HEK293 (cell line): ENCODE measurements around the gene CRYBG2.

ENCODE experiments used
- CTCF ChIA-PET: fragments of 350-600 bp; formaldehyde crosslinking; extraction: SDS; loops from one replicate; lab custom pipeline; 2021; ENCODE audit warnings: antibody characterized with exemption; lab: Yijun Ruan, JAX
- POLR2A ChIA-PET: fragments of 300-600 bp; formaldehyde crosslinking; extraction: SDS; loops from one replicate; lab custom pipeline; 2020; ENCODE audit warnings: antibody characterized with exemption, inconsistent platforms; lab: Yijun Ruan, JAX
- H3K27ac ChIP-seq: fragments of 200-500 bp; sonication (Bioruptor generic); 2 replicates; pipeline ENCODE4 v1.5.1; 2014; ENCODE audit warnings: low read depth, low read length, control low read depth, inconsistent platforms; ENCODE audit errors: extremely low read depth
- H3K36me3 ChIP-seq, 2 experiments: fragments of 200-500 bp in 1 of 2; sonication (Bioruptor generic) in 1 of 2; 1 replicate in 1 of 2; 2 replicates in 1 of 2; pipeline ENCODE4 v1.5.1; 2014 to 2017; ENCODE audit warnings: inconsistent platforms in 2 of 2, low read length in 2 of 2; ENCODE audit not compliant: control insufficient read depth in 2 of 2, insufficient read depth in 1 of 2
- H3K4me1 ChIP-seq: fragments of 200-500 bp; sonication (Bioruptor generic); 2 replicates; pipeline ENCODE4 v1.5.1; 2014; ENCODE audit warnings: mild to moderate bottlenecking, low read length, inconsistent platforms; ENCODE audit not compliant: control insufficient read depth, insufficient read depth
- H3K4me3 ChIP-seq: 2 replicates; pipeline ENCODE4 v1.5.1; 2011; ENCODE audit warnings: low read depth, mild to moderate bottlenecking, control low read depth, low read length, moderate library complexity
- H3K9me3 ChIP-seq: fragments of 200-500 bp; sonication (Bioruptor generic); 2 replicates; pipeline ENCODE4 v1.5.1; 2014; ENCODE audit warnings: low read depth, low read length, inconsistent platforms; ENCODE audit not compliant: control insufficient read depth, insufficient read depth
- GLIS1 ChIP-seq: fragments of 450-650 bp; formaldehyde crosslinking; IDR thresholded peaks from 2 replicates; pipeline ENCODE4 v1.5.1; 2016; ENCODE audit warnings: missing biosample characterization, missing genetic modification characterization
- HOXC10 ChIP-seq: sonication (generic); formaldehyde crosslinking; IDR thresholded peaks from 2 replicates; pipeline ENCODE4 v1.8.1; 2023; ENCODE audit warnings: mild to moderate bottlenecking, missing genetic modification reagents
- RBAK ChIP-seq: fragments of 450-650 bp; formaldehyde crosslinking; IDR thresholded peaks from 2 replicates; pipeline ENCODE4 v1.5.1; 2016; ENCODE audit warnings: missing biosample characterization, missing genetic modification characterization
- REPIN1 ChIP-seq: fragments of 450-650 bp; formaldehyde crosslinking; IDR thresholded peaks from 2 replicates; pipeline ENCODE4 v1.5.1; 2017; ENCODE audit warnings: missing biosample characterization, missing genetic modification characterization, low read depth
- REST ChIP-seq: fragments of 450-650 bp; formaldehyde crosslinking; IDR thresholded peaks from 2 replicates; pipeline ENCODE4 v1.5.1; 2016; ENCODE audit warnings: missing biosample characterization, missing genetic modification characterization
- WT1 ChIP-seq: fragments of 450-650 bp; formaldehyde crosslinking; IDR thresholded peaks from 2 replicates; pipeline ENCODE4 v1.5.1; 2016; ENCODE audit warnings: missing biosample characterization, missing genetic modification characterization
- ZBTB8A ChIP-seq: fragments of 450-650 bp; formaldehyde crosslinking; IDR thresholded peaks from 2 replicates; pipeline ENCODE4 v1.5.1; 2016; ENCODE audit warnings: missing biosample characterization, missing genetic modification characterization
- ZNF24 ChIP-seq: fragments of 450-650 bp; formaldehyde crosslinking; IDR thresholded peaks from 2 replicates; pipeline ENCODE4 v1.5.1; 2016; ENCODE audit warnings: missing biosample characterization, missing genetic modification characterization
- ZNF248 ChIP-seq: fragments of 450-650 bp; formaldehyde crosslinking; IDR thresholded peaks from 2 replicates; pipeline ENCODE4 v1.5.1; 2017; ENCODE audit warnings: missing biosample characterization, missing genetic modification characterization
- ZNF423 ChIP-seq: fragments of 450-650 bp; formaldehyde crosslinking; IDR thresholded peaks from 2 replicates; pipeline ENCODE4 v1.5.1; 2016; ENCODE audit warnings: missing biosample characterization, missing genetic modification characterization
- ZNF488 ChIP-seq: fragments of 450-650 bp; formaldehyde crosslinking; IDR thresholded peaks from 2 replicates; pipeline ENCODE4 v1.5.1; 2016; ENCODE audit warnings: missing biosample characterization, missing genetic modification characterization
- ZNF544 ChIP-seq: fragments of 450-650 bp; formaldehyde crosslinking; IDR thresholded peaks from 2 replicates; pipeline ENCODE4 v1.5.0; 2017; ENCODE audit warnings: missing biosample characterization, missing genetic modification characterization
- ZNF558 ChIP-seq: fragments of 450-650 bp; formaldehyde crosslinking; IDR thresholded peaks from 2 replicates; pipeline ENCODE4 v1.5.1; 2016; ENCODE audit warnings: missing biosample characterization, missing genetic modification characterization
- ZNF560 ChIP-seq: fragments of 450-650 bp; formaldehyde crosslinking; IDR thresholded peaks from 2 replicates; pipeline ENCODE4 v1.5.1; 2017; ENCODE audit warnings: missing biosample characterization, missing genetic modification characterization, borderline replicate concordance
- ZNF692 ChIP-seq: fragments of 450-650 bp; formaldehyde crosslinking; IDR thresholded peaks from 2 replicates; pipeline ENCODE4 v1.5.1; 2016; ENCODE audit warnings: missing biosample characterization, missing genetic modification characterization
- ZNF785 ChIP-seq: fragments of 450-650 bp; formaldehyde crosslinking; IDR thresholded peaks from 2 replicates; pipeline ENCODE4 v1.5.1; 2016; ENCODE audit warnings: missing biosample characterization, missing genetic modification characterization
- ZNF791 ChIP-seq: fragments of 450-650 bp; formaldehyde crosslinking; IDR thresholded peaks from 2 replicates; pipeline ENCODE4 v1.5.1; 2016; ENCODE audit warnings: missing biosample characterization, missing genetic modification characterization

The CRYBG2 gene

GRCh38 chr1:26399034-26399433 lies 45.1 kb upstream of the CRYBG2 start:
- Histone ChIP-seq H3K9me3 (no peaks in the 10 kb centered on the region), H3K36me3 (no peaks in the 10 kb centered on the region), H3K27ac (no peak overlapping the region), H3K4me1 (no peaks in the 10 kb centered on the region), H3K4me3 (no peak overlapping the region)
- TF ChIP-seq WT1 (no peak), ZNF785 (tag by site-specific recombination) (no peak), REPIN1 (tag by site-specific recombination) (no peak), ZNF24 (tag by site-specific recombination) (no peak), ZNF558 (no peak), ZNF560 (no peak), RBAK (no peak), ZNF248 (tag by site-specific recombination) (no peak), ZNF488 (tag by site-specific recombination) (no peak), HOXC10 (CRISPR knock-in tag) (no peak), ZNF791 (tag by site-specific recombination) (no peak), ZNF423 (tag by site-specific recombination) (no peak)
- ChIA-PET CTCF (interaction anchor here (1.5 to 4.7 kb wide), 2 partner anchors 18 to 123 kb away, joined by 3 to 35 read pairs; no protein-coding TSS in a partner anchor), POLR2A (interaction anchor here (0.8 kb wide), 1 partner anchor 62 kb away, joined by 3 read pairs; no protein-coding TSS in a partner anchor)

- TF ChIP-seq ZNF488 (tag by site-specific recombination) (no peak), ZNF791 (tag by site-specific recombination) (no peak), GLIS1 (tag by site-specific recombination) (no peak), ZNF544 (tag by site-specific recombination) (no peak), REST (tag by site-specific recombination) (peak; percentile 45; the same call in 1 of the 2 replicates), ZNF692 (no peak), ZBTB8A (tag by site-specific recombination) (no peak)
- H3K4me3 ChIP-seq: no peak overlapping the region
- H3K9me3 ChIP-seq: no peaks in the 10 kb centered on the region
- ChIA-PET CTCF (interaction anchor here (0.7 to 2.8 kb wide), 8 partner anchors 8 to 251 kb away, joined by 3 to 14 read pairs (median 4); no protein-coding TSS in a partner anchor), POLR2A (no interaction called here)
- no peaks in the 10 kb centered on the region for H3K4me1 ChIP-seq
- H3K27ac ChIP-seq: no peak overlapping the region
- H3K36me3 ChIP-seq: no peaks in the 10 kb centered on the region
These were observed 41.8 kb upstream of the CRYBG2 start for GRCh38 chr1:26395754-26396153.
